ENCODE measurements around the gene RNASE13.

Gene RNASE13, protein sequence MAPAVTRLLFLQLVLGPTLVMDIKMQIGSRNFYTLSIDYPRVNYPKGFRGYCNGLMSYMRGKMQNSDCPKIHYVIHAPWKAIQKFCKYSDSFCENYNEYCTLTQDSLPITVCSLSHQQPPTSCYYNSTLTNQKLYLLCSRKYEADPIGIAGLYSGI

DNA sequence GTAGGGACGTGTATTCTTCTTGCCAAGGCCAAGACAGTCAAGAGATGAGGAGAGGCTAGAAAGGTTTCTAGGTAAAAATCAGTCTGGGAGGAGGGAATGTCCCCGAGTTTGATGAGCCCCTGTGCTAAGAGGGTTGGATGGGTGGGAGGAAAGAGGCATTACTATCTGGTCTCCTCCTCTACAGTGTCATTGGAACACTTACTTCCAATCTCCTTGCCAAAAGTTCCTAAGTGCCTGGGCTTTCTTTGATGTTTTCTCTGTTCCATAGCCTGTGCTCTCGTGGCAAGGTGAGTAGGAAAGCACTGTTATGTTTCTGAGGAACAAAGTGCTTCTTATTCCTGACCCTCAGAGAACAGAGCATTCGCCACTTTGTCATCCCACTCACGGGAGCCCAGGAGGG is at the start of gene RNASE13:
Gene RNASE13 (minus strand): TSS at position 101 of the 400 bp plus-strand sequence. CDS start 519 bp downstream, outside the sequence.
- H3K27ac Mint-ChIP-seq: no peak within 1 kb of the TSS
- DNase-seq (ENCODE audit: low spot score in 2 of 2) (no peak), ATAC-seq (no peak)
- H3K4me3 Mint-ChIP-seq: no peak within 1 kb of the TSS
- H3K36me3 Mint-ChIP-seq: no peaks in the 10 kb centered on the region
- H3K4me1 Mint-ChIP-seq: no peaks in the 10 kb centered on the region
- H3K9me3 Mint-ChIP-seq: no peaks in the 10 kb centered on the region

DNA sequence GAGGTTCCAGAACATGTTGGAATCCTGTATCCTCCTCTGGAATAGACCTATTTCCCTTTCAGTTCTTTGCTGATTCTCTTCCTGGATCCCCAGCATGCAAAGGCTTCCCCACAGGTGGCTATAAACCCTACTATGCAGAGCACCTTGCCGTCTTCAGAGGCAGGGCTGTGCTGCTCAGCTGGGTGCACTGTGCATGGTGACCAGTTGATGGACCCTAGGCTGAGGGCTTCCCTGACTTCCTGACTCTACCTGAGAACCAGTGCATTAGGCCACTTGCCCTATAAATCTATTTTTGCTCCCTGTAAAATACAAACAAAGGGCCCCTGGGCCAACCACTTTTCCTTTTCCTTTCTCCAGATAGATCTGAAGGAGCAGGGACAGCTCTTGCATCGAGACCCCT is 49.8 kb upstream of the RNASE13 start:
- no peak for DNase-seq (ENCODE audit: low spot score in 2 of 2)
- Mint-ChIP-seq H3K4me1 (peaks cover 25% of the 10 kb centered on the region), H3K9me3 (no peaks in the 10 kb centered on the region), H3K4me3 (no peak overlapping the region), H3K36me3 (no peaks in the 10 kb centered on the region), H3K27ac (peak overlapping the region; percentile 6)
- no peak for ATAC-seq

DNA sequence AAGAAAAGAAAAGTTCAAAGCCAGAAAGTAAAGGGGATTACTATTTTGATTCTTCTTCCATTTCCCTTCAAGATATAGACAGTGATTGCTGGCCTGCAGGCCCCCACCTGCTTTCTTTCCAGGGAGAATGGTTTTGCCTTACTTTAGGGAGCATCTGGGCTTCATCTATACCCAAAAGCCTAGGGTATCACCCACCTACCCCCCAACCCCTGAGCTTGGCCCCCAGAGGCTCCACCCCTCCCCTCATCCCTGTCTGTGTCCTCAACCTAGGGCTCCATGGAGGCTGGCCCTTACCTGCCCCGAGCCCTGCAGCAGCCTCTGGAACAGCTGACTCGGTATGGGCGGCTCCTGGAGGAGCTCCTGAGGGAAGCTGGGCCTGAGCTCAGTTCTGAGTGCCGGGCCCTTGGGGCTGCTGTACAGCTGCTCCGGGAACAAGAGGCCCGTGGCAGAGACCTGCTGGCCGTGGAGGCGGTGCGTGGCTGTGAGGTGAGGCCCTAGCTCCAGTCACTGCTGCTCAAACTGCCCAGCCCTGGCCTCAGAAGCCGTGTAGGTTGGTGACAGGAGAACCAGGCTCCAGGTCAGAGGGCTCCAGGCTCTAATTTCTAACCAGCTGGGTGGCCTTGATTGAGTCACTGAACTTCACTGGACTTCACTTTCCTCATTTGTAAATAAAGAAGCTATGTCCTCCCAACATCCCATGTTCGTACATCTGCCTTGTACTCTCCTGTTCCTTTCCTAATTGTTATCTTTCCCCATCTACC is 49.1 kb upstream of the RNASE13 start:
- H3K27ac Mint-ChIP-seq: no peak overlapping the region
- H3K4me1 Mint-ChIP-seq: peaks cover 18% of the 10 kb centered on the region
- no peaks in the 10 kb centered on the region for H3K9me3 Mint-ChIP-seq
- DNase-seq (ENCODE audit: low spot score in 2 of 2): no peak
- H3K4me3 Mint-ChIP-seq: no peak overlapping the region
- no peaks in the 10 kb centered on the region for H3K36me3 Mint-ChIP-seq
- ATAC-seq: no peak

DNA sequence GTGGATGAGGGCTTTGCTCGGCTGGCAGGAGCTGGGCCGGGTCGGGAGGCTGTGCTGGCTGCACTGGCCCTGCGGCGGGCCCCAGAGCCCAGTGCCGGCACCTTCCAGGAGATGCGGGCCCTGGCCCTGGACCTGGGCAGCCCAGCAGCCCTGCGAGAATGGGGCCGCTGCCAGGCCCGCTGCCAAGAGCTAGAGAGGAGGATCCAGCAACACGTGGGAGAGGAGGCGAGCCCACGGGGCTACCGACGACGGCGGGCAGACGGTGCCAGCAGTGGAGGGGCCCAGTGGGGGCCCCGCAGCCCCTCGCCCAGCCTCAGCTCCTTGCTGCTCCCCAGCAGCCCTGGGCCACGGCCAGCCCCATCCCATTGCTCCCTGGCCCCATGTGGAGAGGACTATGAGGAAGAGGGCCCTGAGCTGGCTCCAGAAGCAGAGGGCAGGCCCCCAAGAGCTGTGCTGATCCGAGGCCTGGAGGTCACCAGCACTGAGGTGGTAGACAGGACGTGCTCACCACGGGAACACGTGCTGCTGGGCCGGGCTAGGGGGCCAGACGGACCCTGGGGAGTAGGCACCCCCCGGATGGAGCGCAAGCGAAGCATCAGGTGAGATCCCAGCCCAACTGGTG is 47.0 kb upstream of the RNASE13 start:
- DNase-seq (ENCODE audit: low spot score in 2 of 2) (no peak), ATAC-seq (no peak)
- no peak overlapping the region for H3K27ac Mint-ChIP-seq
- no peaks in the 10 kb centered on the region for H3K9me3 Mint-ChIP-seq
- H3K36me3 Mint-ChIP-seq: no peaks in the 10 kb centered on the region
- H3K4me3 Mint-ChIP-seq: no peak overlapping the region
- peaks cover 3% of the 10 kb centered on the region for H3K4me1 Mint-ChIP-seq

DNA sequence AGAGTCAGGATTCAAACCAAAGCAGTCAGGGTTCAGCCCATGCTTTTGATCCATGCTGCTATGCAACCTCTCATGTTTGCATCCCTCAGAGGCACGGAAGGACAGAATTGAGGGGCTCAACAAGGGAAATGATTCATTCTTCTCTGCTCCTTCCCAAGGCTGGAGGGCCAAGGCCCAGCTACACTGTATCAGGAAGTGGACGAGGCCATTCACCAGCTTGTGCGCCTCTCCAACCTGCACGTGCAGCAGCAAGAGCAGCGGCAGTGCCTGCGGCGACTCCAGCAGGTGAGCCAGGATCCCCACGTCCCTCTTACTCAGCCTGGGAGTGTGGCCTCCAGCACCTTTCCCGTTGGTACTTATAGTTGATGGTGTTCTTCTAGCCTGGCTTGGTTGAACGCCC is 44.1 kb upstream of the RNASE13 start:
- Mint-ChIP-seq H3K27ac (no peak overlapping the region), H3K4me3 (no peak overlapping the region), H3K36me3 (no peaks in the 10 kb centered on the region), H3K9me3 (no peaks in the 10 kb centered on the region), H3K4me1 (no peaks in the 10 kb centered on the region)
- ATAC-seq (no peak), DNase-seq (ENCODE audit: low spot score in 2 of 2) (no peak)

DNA sequence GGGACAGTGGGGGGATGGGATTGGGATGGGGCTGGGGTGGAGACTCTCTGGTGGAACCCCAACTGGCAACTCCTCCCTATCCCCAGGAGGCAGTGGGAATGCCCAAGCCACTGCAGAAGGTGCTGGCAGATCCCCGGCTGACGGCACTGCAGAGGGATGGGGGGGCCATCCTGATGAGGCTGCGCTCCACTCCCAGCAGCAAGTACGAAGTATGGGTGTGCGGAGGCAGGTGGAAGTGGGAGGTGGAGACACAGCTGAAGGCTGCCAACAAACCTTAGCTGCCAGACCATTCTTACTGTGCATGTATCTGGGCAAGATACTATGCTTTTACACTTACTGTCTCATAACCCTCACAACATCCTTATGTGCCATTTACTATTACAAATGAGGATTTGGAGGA is 43.7 kb upstream of the RNASE13 start:
- Mint-ChIP-seq H3K4me1 (no peaks in the 10 kb centered on the region), H3K27ac (no peak overlapping the region), H3K4me3 (no peak overlapping the region), H3K36me3 (no peaks in the 10 kb centered on the region), H3K9me3 (no peaks in the 10 kb centered on the region)
- ATAC-seq (no peak), DNase-seq (ENCODE audit: low spot score in 2 of 2) (no peak)

DNA sequence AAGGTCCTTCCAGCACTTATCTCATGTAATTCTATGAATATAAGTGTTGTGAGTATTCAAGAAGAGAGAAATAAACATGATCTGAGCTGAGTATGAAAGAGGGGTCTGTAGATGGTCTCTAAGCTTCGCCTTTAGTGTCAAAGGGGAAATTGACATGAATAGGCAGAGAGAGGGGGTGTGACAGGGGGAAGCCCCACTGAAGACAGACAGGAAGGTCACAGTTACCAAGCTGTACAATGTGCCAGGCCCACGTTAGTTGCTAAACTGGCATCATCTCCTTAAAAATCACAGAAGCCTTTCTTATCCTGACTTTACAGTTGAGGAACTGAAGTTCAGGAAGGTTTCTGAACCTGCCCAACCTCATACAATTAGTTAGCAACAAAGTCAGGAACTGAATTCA is 43.1 kb upstream of the RNASE13 start:
- Mint-ChIP-seq H3K36me3 (no peaks in the 10 kb centered on the region), H3K9me3 (no peaks in the 10 kb centered on the region), H3K27ac (no peak overlapping the region), H3K4me3 (no peak overlapping the region), H3K4me1 (no peaks in the 10 kb centered on the region)
- no peak for ATAC-seq
- DNase-seq (ENCODE audit: low spot score in 2 of 2): no peak

DNA sequence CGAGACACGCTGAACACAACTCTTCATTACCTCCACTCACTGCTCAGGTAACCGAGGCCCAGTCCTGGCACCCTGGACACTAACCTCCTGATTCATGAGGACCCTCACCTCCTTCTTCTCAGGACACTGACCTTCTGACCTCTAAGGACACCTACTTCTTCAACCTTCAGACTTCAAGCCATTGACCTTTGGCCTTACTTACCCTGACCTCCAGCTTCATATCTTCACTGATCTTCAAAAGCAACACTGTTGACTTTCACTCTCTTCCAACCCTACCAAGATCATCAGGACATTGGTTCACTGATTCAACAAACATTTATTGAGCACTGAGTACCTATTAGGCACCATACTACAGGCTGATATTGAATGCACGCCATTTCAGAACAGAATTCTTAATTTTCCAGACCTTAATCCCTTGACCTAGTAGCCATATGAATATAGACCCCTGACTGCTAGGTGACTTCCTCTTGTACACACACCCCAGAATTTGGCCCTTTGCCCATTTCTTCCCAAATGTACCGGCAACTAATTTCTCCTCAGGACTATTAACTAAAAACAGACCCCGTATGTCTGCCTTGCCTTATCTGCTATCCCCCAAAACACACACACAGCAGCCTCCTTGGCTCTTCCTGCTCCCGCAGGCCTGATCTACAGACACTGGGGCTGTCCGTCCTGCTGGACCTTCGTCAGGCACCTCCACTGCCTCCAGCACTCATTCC is 41.3 kb upstream of the RNASE13 start:
- H3K4me1 Mint-ChIP-seq: peaks cover 17% of the 10 kb centered on the region
- ATAC-seq (no peak), DNase-seq (ENCODE audit: low spot score in 2 of 2) (no peak)
- no peak overlapping the region for H3K4me3 Mint-ChIP-seq
- H3K27ac Mint-ChIP-seq: no peak overlapping the region
- H3K36me3 Mint-ChIP-seq: no peaks in the 10 kb centered on the region
- no peaks in the 10 kb centered on the region for H3K9me3 Mint-ChIP-seq

DNA sequence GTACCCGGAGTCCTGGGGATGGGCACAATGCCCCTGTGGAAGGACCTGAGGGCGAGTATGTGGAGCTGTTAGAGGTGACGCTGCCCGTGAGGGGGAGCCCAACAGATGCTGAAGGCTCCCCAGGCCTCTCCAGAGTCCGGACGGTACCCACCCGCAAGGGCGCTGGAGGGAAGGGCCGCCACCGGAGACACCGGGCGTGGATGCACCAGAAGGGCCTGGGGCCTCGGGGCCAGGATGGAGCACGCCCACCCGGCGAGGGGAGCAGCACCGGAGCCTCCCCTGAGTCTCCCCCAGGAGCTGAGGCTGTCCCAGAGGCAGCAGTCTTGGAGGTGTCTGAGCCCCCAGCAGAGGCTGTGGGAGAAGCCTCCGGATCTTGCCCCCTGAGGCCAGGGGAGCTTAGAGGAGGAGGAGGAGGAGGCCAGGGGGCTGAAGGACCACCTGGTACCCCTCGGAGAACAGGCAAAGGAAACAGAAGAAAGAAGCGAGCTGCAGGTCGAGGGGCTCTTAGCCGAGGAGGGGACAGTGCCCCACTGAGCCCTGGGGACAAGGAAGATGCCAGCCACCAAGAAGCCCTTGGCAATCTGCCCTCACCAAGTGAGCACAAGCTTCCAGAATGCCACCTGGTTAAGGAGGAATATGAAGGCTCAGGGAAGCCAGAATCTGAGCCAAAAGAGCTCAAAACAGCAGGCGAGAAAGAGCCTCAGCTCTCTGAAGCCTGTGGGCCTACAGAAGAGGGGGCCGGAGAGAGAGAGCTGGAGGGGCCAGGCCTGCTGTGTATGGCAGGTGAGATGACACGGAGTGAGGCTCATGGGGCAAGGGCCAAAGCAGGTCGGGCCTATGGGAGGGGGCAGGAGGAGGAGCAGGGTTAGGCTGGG is 40.0 kb upstream of the RNASE13 start:
- Mint-ChIP-seq H3K4me3 (no peak overlapping the region), H3K36me3 (no peaks in the 10 kb centered on the region)

DNA sequence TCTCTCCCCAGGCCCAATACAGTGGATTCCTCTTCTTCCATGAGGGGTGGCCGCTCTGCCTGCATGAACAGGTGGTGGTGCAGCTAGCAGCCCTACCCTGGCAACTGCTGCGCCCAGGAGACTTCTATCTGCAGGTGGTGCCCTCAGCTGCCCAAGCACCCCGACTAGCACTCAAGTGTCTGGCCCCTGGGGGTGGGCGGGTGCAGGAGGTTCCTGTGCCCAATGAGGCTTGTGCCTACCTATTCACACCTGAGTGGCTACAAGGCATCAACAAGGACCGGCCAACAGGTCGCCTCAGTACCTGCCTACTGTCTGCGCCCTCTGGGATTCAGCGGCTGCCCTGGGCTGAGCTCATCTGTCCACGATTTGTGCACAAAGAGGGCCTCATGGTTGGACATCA is 39.3 kb upstream of the RNASE13 start:
- Mint-ChIP-seq H3K9me3 (no peaks in the 10 kb centered on the region), H3K36me3 (no peaks in the 10 kb centered on the region), H3K27ac (no peak overlapping the region), H3K4me3 (no peak overlapping the region), H3K4me1 (peaks cover 34% of the 10 kb centered on the region)
- no peak for DNase-seq (ENCODE audit: low spot score in 2 of 2)
- ATAC-seq: no peak

More for the DNA sequence above, 40.0 kb upstream of the RNASE13 start:
- peaks cover 26% of the 10 kb centered on the region for H3K4me1 Mint-ChIP-seq
- ATAC-seq: no peak
- H3K9me3 Mint-ChIP-seq: no peaks in the 10 kb centered on the region
- peak overlapping the region; percentile 54 for H3K27ac Mint-ChIP-seq
- DNase-seq (ENCODE audit: low spot score in 2 of 2): no peak

DNA sequence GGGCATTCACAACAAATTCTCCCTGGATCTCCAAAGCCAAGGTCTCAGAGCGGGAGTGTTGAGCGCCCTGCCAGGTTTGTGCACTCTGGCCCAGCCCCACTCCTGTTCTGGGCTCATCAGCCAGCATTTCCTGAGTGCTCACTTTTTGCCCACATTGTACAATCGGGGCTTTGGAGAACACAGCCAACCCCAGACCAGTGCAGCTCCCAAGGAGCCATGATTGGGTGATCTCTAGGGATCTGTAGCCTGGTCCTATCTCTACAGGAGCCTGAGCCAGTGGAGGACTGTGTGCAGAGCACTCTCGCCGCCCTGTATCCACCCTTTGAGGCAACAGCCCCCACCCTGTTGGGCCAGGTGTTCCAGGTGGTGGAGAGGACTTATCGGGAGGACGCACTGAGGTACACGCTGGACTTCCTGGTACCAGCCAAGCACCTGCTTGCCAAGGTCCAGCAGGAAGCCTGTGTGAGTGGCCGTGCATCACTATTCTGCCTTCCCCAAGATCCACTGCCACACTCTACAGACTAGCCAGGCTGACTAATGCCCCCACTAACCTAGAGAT is 38.3 kb upstream of the RNASE13 start:
- Mint-ChIP-seq H3K4me3 (peak overlapping the region; percentile 83), H3K9me3 (no peaks in the 10 kb centered on the region), H3K27ac (no peak overlapping the region), H3K36me3 (no peaks in the 10 kb centered on the region), H3K4me1 (peaks cover 40% of the 10 kb centered on the region)
- no peak for ATAC-seq
- DNase-seq (ENCODE audit: low spot score in 2 of 2): no peak

DNA sequence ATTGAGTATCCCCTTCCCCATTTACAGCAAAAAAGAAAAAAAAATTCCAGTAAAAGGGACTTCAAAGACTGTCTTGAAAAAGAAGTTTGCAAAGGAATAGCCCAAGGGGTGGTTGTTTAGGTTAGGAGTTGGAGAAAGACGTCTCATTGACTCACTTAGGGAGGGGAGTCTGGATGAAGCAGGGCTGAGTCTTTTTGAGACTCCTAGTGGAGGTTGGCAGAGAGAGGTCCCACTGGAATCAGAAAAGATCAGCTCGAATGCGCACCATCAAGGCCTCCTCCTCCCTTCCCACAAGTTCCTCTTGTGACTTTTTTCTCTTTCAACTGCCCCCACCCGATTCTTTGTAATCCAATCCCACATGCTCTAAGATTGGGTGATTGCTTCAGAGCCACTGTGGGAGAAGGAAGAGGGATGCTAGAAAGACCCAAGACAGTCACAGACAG is 37.4 kb upstream of the RNASE13 start:
- DNase-seq (ENCODE audit: low spot score in 2 of 2): no peak
- no peak for ATAC-seq
- H3K36me3 Mint-ChIP-seq: no peaks in the 10 kb centered on the region
- peaks cover 40% of the 10 kb centered on the region for H3K4me1 Mint-ChIP-seq
- peak overlapping the region; percentile 83 for H3K4me3 Mint-ChIP-seq
- no peaks in the 10 kb centered on the region for H3K9me3 Mint-ChIP-seq
- no peak overlapping the region for H3K27ac Mint-ChIP-seq

DNA sequence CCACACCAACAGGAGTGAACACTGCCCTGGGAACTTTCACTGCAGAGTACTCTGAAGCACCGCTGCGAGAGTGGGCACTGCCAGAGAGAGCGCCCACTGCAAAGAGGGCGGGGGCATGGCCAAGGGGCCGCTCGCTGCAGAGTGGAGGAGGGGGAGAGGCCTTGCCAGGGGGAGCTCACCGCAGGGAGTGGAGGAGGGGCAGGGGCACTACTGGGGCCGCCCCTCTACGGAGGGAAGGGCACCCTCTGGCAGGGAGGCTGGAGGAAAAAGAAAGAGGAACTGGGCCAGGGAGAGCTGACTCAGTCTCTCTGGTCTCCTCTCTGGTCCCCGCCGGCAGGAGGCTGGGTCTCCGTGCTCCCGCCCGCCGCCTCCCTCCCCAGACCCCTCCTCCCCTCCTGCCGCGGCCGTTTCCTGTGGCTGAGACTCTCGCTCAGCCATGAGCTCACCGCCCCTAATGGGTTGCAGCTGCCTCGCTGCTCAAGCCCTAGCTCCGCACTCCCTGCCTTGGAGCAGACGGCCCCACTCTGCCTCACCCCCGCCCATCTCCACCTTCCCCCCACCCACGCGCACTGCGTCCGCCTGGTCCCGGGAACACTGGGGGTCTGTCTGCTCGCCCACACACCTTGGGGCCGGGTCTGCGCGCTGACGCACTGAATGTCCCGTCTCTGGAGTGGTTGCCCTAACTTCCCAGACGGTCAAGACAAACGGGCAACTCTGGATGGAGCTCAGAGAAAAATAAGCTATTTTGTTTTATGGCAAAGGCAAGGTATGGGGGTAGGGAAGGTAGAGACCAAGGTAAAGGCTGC is 36.8 kb upstream of the RNASE13 start:
- peak overlapping the region; percentile 83 for H3K4me3 Mint-ChIP-seq
- peaks cover 40% of the 10 kb centered on the region for H3K4me1 Mint-ChIP-seq
- H3K27ac Mint-ChIP-seq: peak overlapping the region; percentile 61
- no peaks in the 10 kb centered on the region for H3K9me3 Mint-ChIP-seq
- no peaks in the 10 kb centered on the region for H3K36me3 Mint-ChIP-seq
- peak; percentile 72 for ATAC-seq
- DNase-seq (ENCODE audit: low spot score in 2 of 2): peak; percentile 39 to 60

Data from stimulated activated effector memory CD8-positive, alpha-beta T cell treated with anti-CD3 and anti-CD28 coated beads, Interleukin-12 subunit alpha, Interleukin-12 subunit beta, amount 100 ng/mL, for 72 hours (primary cell).